Fibroblast of skin of abdomen (primary cell): ENCODE results near the gene RWDD4.

Source experiments
- DNase-seq: peaks from one replicate; pipeline ENCODE4 v3.0.0-alpha.2; 2013

The RWDD4 gene

GRCh38 chr4:183599284-183599683 is 59.7 kb downstream of the RWDD4 start:
- DNase-seq, result no peak

- no peak for DNase-seq
Measured at GRCh38 chr4:183596067-183596757, 62.8 kb downstream of the RWDD4 start.

- DNase-seq, result no peak
Measured at GRCh38 chr4:183594823-183595222, 64.2 kb downstream of the RWDD4 start.

GRCh38 chr4:183591301-183591700 is 67.7 kb downstream of the RWDD4 start:
- peak; percentile 43 for DNase-seq
